GM10266 (cell line): ENCODE measurements around the gene RPL22.

ENCODE experiments used
- DNase-seq: peaks from one replicate; pipeline ENCODE4 v3.0.0; 2012; ENCODE audit errors: extremely low spot score
- CTCF ChIP-seq: IDR thresholded peaks from 2 replicates; pipeline ENCODE4 v1.5.1; 2012; ENCODE audit warnings: mild to moderate bottlenecking, low read depth; ENCODE audit not compliant: control insufficient read depth, insufficient read depth; ENCODE audit errors: missing control alignments

The RPL22 gene

DNA sequence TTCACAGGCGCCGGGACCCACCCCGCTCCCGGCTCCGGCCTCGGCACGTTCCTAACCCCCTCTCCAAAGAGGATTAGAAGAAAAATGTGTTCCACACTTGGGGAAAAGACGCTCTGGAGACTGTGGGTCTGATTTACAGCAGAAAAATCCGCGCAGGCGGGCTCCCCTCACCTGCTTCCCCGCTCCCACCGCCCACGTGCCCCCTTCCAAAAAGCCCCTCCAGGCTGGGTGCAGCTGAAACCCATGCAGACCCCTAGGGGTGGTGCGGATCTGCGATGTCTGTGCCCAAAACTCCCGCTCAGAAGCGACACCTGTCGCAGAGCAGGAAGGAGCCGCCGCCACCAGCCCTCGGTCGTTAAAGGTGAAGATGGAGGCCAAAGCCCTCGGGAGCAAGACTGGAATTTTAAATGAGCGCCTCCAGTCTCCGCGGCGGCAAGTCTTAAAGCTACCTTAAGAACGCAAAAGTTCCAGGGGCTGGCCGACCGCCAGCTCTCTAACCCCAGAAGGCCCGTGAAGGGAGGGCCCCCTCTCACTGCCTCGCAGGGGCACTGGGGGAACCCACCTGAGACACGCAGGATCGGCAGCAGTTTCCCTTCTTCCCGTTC, 18.6 kb downstream of the RPL22 start:
- DNase-seq = no peak
- TF ChIP-seq CTCF = no peak

DNA sequence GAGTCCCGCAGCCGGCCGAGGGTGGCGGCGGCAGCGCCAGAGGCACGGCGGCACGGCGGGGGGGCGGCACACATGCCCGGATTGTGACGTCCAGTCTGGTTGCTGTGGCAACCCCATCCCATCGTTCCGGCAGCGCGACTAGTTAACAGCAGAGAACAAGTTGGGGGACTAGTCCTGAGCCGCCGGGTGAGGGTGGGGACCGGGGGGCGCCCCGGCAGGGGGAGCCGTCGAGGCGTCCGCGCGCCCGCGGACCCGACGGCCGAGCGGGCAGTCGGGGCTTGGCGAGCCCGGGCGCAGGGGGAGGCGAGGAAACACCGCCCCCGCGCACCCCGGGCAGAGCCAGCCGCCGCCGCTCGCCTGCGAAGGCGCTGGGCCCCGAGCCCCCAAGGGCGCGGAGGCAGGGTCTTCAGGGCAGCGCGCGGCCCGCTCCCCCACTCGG, 19.1 kb downstream of the RPL22 start, which contains the start of gene CHD5:
CHD5 (minus strand) TSS at position 54 of the 439 bp plus-strand sequence. CDS start 298 bp downstream, outside the sequence.
- no peak for DNase-seq

DNA sequence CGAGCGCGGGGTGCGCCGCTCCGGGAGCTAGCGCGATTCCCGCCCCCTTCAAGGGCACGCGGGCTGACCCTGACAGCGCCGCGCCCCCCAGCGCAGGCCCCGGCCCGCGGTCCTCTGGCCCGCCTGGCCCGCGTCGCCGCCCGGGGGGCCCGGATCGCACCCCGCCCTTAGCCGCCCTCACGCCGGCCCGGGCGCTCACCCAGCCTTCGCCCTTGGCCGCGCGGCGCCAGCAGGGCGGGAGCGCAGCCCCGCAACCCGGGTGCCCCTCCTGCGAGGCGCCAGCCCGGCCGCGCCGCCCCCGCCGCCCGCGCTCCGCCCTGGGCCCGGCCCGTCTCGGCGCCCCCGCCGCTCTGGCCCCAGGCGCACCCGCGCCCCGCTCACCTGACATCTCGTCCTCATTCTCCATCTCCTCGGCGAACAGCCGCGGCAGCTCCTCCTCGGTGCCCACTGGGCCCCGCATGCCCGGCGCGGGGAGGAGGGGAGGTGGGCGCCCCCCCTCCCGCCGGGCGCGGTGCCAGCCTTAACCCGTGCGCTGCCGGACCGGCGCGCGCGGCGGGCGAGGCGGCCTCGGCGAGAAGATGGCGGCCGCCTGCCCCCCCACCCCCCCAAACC, 19.7 kb downstream of the RPL22 start:
- TF ChIP-seq CTCF = no peak

More for the DNA sequence above, 19.1 kb downstream of the RPL22 start, which contains the start of gene CHD5:
- TF ChIP-seq CTCF = no peak

GRCh38 chr1:6178751-6179563, 20.4 kb downstream of the RPL22 start:
- TF ChIP-seq CTCF = no peak
- DNase-seq = no peak

More for the DNA sequence above, 19.7 kb downstream of the RPL22 start:
- no peak for DNase-seq

DNA sequence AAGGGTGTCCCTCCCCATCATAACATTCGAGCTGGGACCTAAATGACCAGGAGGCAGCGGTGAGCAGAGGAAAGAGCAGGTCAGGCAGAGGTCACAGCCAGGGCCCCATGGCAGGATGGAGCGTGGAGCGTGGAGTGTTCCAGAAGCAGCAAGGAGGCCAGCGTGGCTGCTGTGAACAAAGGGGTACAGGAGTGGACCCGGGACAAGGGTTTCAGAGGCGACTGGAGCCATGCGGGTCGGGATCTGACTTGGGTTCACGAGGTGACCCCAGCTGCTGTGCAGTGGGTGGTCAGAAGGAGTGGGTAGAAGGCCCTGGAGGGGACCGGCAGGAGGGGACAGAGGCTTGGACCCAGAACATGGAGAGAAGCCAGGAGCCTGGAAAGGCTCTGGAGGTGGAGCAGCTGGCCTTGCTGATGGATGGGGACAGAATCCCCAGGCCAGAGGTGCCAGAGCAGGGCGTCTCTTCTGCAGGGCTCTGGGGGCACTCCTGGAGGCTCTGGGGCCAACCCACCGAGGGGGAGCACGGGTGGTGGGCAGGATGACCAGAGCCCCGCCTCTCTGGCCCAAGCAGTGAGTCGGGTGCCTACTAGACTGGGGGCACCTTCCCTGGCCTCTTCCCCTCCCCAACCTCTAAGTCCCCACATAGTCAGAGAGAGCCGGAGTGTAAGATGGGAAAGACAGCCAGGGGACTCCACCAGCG, 21.6 kb downstream of the RPL22 start:
- DNase-seq = no peak
- no peak for TF ChIP-seq CTCF

- DNase-seq = no peak
- TF ChIP-seq CTCF = no peak
These were observed 22.6 kb downstream of the RPL22 start for GRCh38 chr1:6176779-6177178.

GRCh38 chr1:6175411-6175828, 24.0 kb downstream of the RPL22 start:
- TF ChIP-seq CTCF = no peak
- no peak for DNase-seq
